Astrocyte (in vitro differentiated cells and primary cell): ENCODE data around the gene NFIA. TPM values are rescaled to one million over a fixed set of nuclear protein-coding genes. Genes with fewer than 3 reads are reported as not detected.

Source experiments
- DNase-seq: peaks from one replicate; pipeline ENCODE4 v3.0.0-alpha.2; 2010; ENCODE audit warnings: low read depth
- FAIRE-seq: peaks from 2 replicates; lab custom pipeline; 2011; peaks lifted over from hg19 to GRCh38; lab: Jason Lieb, UNC
- H2AFZ ChIP-seq: 2 replicates; pipeline ENCODE4 v1.6.0; 2012; ENCODE audit warnings: low read depth, low read length, inconsistent platforms
- H3K27ac ChIP-seq: 2 replicates; pipeline ENCODE4 v1.5.1; 2011; ENCODE audit warnings: low read depth, low read length, inconsistent platforms
- H3K27me3 ChIP-seq: 2 replicates; pipeline ENCODE4 v1.6.0; 2011; ENCODE audit warnings: low read length, inconsistent platforms; ENCODE audit not compliant: insufficient read depth
- H3K36me3 ChIP-seq: 2 replicates; pipeline ENCODE4 v1.5.1; 2011; ENCODE audit warnings: low read length, inconsistent platforms; ENCODE audit not compliant: insufficient read depth
- H3K4me1 ChIP-seq: 2 replicates; pipeline ENCODE4 v1.5.1; 2011; ENCODE audit warnings: low read length, inconsistent platforms; ENCODE audit not compliant: insufficient read depth
- H3K4me2 ChIP-seq: 2 replicates; pipeline ENCODE4 v1.6.0; 2012; ENCODE audit warnings: low read length, inconsistent platforms
- H3K4me3 ChIP-seq: 2 replicates; pipeline ENCODE4 v1.5.1; 2011; ENCODE audit warnings: low read depth, mild to moderate bottlenecking, low read length, inconsistent platforms; ENCODE audit not compliant: insufficient read depth
- H3K79me2 ChIP-seq: 2 replicates; pipeline ENCODE4 v1.6.0; 2012; ENCODE audit warnings: mild to moderate bottlenecking, low read length, inconsistent platforms; ENCODE audit not compliant: insufficient read depth
- H3K9ac ChIP-seq: 2 replicates; pipeline ENCODE4 v1.6.0; 2012; ENCODE audit warnings: mild to moderate bottlenecking, low read length, inconsistent platforms
- H3K9me3 ChIP-seq: 2 replicates; pipeline ENCODE4 v1.5.1; 2012; ENCODE audit warnings: low read depth, mild to moderate bottlenecking, low read length, inconsistent platforms; ENCODE audit not compliant: insufficient read depth
- H4K20me1 ChIP-seq: 2 replicates; pipeline ENCODE4 v1.6.0; 2012; ENCODE audit warnings: low read length, inconsistent platforms; ENCODE audit not compliant: insufficient read depth
- H3K27ac Mint-ChIP-seq: one replicate; pipeline ENCODE4 v1.8.0; 2021; ENCODE audit warnings: mild to moderate bottlenecking, mixed read lengths; ENCODE audit not compliant: unreplicated experiment
- H3K27me3 Mint-ChIP-seq: one replicate; pipeline ENCODE4 v1.8.0; 2021; ENCODE audit warnings: low read depth, mixed read lengths; ENCODE audit not compliant: unreplicated experiment
- H3K36me3 Mint-ChIP-seq: one replicate; pipeline ENCODE4 v1.8.0; 2021; ENCODE audit warnings: low read depth, mixed read lengths; ENCODE audit not compliant: unreplicated experiment
- H3K4me1 Mint-ChIP-seq: one replicate; pipeline ENCODE4 v1.8.0; 2021; ENCODE audit warnings: low read depth, mixed read lengths; ENCODE audit not compliant: unreplicated experiment
- H3K4me3 Mint-ChIP-seq: one replicate; pipeline ENCODE4 v1.8.0; 2021; ENCODE audit warnings: mild to moderate bottlenecking, moderate library complexity, mixed read lengths; ENCODE audit not compliant: unreplicated experiment
- H3K9me3 Mint-ChIP-seq: one replicate; pipeline ENCODE4 v1.8.0; 2021; ENCODE audit warnings: mild to moderate bottlenecking, mixed read lengths; ENCODE audit not compliant: unreplicated experiment
- EZH2 ChIP-seq: IDR thresholded peaks from 2 replicates; pipeline ENCODE4 v1.6.1; 2012; ENCODE audit warnings: mild to moderate bottlenecking, low read length, inconsistent platforms; ENCODE audit not compliant: insufficient read depth
- total RNA-seq: library from RNA; stranded (reverse); gene quantifications from 2 replicates; pipeline ENCODE4 v1.2.1, GENCODE V29; 2021
- TF ChIP-seq, protein P1 (sequence below): IDR thresholded peaks from 2 replicates; pipeline ENCODE4 v1.5.1; 2011; ENCODE audit warnings: low read depth, mild to moderate bottlenecking, inconsistent platforms, low read length, moderate library complexity; ENCODE audit not compliant: insufficient read depth

The NFIA gene
- total RNA-seq, 1 donor from 2014 or later, result 4.6 TPM

DNA sequence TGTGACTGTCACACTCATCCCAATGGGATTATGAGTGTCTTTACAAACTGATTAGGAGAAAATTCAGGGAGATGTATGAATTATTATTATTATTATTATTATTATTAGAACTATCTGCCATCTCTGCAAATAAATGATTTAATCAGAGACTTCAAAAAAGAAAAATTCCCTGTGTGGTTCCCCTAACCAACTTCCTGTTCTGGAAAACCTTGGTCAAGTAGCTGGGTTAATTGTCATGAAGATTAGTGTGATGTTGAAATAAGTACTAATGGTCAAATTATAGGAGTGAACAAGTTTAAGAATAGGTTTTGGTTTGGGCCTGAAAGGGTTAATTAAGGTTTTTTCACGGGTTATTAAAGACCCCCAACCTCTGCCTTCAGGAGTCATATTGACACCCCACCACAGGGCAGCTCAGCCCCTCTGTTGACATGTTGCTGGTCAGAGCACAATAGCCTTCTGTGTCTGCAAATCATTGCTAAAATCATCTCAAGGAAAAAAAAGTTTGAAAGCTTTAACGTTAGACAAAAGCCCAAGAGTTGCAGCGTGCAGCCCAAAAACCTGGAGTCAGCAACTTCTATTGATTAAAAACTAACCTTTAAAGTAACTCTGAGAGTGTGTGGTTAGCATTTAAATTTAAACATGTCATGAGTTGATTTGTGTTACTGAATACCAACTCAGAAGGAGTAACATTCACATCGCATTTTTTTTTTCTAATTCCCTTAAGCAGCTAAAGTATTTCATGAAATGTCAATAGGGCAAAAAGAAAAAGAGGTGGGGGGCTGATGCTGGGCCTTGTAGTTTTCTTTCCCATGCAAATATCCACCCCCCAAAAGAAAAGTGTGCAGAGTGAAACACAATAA, 370.0 kb downstream of the NFIA start:
- H3K27ac Mint-ChIP-seq, result peak overlapping the region; percentile 96
- TF ChIP-seq, protein P1, sequence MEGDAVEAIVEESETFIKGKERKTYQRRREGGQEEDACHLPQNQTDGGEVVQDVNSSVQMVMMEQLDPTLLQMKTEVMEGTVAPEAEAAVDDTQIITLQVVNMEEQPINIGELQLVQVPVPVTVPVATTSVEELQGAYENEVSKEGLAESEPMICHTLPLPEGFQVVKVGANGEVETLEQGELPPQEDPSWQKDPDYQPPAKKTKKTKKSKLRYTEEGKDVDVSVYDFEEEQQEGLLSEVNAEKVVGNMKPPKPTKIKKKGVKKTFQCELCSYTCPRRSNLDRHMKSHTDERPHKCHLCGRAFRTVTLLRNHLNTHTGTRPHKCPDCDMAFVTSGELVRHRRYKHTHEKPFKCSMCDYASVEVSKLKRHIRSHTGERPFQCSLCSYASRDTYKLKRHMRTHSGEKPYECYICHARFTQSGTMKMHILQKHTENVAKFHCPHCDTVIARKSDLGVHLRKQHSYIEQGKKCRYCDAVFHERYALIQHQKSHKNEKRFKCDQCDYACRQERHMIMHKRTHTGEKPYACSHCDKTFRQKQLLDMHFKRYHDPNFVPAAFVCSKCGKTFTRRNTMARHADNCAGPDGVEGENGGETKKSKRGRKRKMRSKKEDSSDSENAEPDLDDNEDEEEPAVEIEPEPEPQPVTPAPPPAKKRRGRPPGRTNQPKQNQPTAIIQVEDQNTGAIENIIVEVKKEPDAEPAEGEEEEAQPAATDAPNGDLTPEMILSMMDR, result no peak
- TF ChIP-seq EZH2, result no peak
- peaks cover 1% of the 10 kb centered on the region for H3K36me3 Mint-ChIP-seq
- peaks cover 35% of the 10 kb centered on the region for H3K4me1 Mint-ChIP-seq
- Histone ChIP-seq H3K27ac (peak overlapping the region; percentile 86), H3K9me3 (no peaks in the 10 kb centered on the region), H3K36me3 (no peaks in the 10 kb centered on the region), H3K79me2 (no peaks in the 10 kb centered on the region), H2AFZ (no peak overlapping the region), H3K27me3 (peaks cover 2% of the 10 kb centered on the region), H3K4me3 (no peak overlapping the region), H3K4me1 (peaks cover 19% of the 10 kb centered on the region), H3K9ac (peak overlapping the region; percentile 80), H4K20me1 (no peaks in the 10 kb centered on the region), H3K4me2 (peak overlapping the region; percentile 74)
- peak; percentile 55 for DNase-seq
- H3K4me3 Mint-ChIP-seq, result peak overlapping the region; percentile 59
- H3K9me3 Mint-ChIP-seq, result no peaks in the 10 kb centered on the region
- FAIRE-seq, result no peak
- H3K27me3 Mint-ChIP-seq, result peaks cover 7% of the 10 kb centered on the region

DNA sequence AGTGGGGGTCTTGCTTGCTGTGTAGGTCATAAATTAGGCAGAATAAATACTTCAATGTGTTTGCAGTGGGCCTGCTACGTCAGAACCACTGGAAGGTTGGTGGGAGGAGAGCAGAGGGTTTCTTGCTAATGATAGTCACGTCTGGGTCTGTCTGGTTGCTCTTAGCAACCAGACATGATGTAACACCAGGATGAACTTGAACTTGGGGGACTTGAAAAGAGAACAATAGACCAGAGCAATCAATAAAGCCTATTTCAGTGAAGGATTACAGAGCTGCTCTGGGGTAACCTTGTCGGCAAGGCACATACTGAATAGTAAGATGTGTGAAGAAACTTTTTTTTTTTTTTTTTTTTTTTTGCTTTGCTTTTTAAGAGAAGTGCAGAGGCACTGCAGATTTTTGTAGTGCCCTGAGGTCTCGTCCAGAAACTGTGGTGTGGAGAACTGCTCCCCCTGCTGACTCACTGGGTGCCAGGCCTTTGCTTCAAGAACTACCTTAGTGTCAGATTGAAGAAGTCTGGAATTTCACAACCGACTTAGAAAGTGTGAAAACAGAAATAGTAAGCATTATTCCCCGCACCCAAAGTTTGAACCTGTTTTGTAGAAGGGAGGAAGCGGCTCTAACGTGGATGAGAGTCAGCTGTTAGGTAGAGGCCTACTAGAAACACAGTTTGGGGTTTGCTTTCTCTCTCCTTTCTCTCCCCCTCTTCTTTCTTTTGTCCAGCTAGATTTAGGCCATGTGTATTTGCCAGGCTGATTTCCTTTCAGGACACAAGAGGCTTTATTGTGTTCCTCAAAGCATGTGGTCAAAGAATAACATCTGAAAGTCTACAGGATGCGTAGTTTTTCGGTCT, 371.0 kb downstream of the NFIA start:
- peaks cover 7% of the 10 kb centered on the region for H3K27me3 Mint-ChIP-seq

More for the DNA sequence above, 371.0 kb downstream of the NFIA start:
- Mint-ChIP-seq H3K27ac (peak overlapping the region; percentile 96), H3K9me3 (no peaks in the 10 kb centered on the region), H3K36me3 (peaks cover 1% of the 10 kb centered on the region), H3K4me1 (peaks cover 37% of the 10 kb centered on the region), H3K4me3 (peak overlapping the region; percentile 59)
- FAIRE-seq (peak; percentile 85), DNase-seq (peak; percentile 97)
- peak overlapping the region; percentile 77 for H2AFZ ChIP-seq
- peak overlapping the region; percentile 74 for H3K4me2 ChIP-seq
- H4K20me1 ChIP-seq, result no peaks in the 10 kb centered on the region
- H3K9ac ChIP-seq, result peak overlapping the region; percentile 80
- H3K79me2 ChIP-seq, result no peaks in the 10 kb centered on the region
- peaks cover 2% of the 10 kb centered on the region for H3K27me3 ChIP-seq
- TF ChIP-seq, protein P1, result peak; percentile 88
- no peak for TF ChIP-seq EZH2
- peaks cover 19% of the 10 kb centered on the region for H3K4me1 ChIP-seq
- H3K27ac ChIP-seq, result peak overlapping the region; percentile 86
- H3K9me3 ChIP-seq, result no peaks in the 10 kb centered on the region
- H3K4me3 ChIP-seq, result no peak overlapping the region
- no peaks in the 10 kb centered on the region for H3K36me3 ChIP-seq
